HCT116 (cell line): ENCODE results near the gene UBE2R2.

ENCODE experiments used
- CBX3 ChIP-seq: IDR thresholded peaks from 2 replicates; pipeline ENCODE4 v1.6.1; 2012; ENCODE audit warnings: low read depth
- CEBPB ChIP-seq: IDR thresholded peaks from 2 replicates; pipeline ENCODE4 v1.6.1; 2012; ENCODE audit warnings: low read depth
- EGR1 ChIP-seq: IDR thresholded peaks from 2 replicates; pipeline ENCODE4 v1.6.1; 2012; ENCODE audit warnings: low read depth
- JUND ChIP-seq: IDR thresholded peaks from 2 replicates; pipeline ENCODE4 v1.6.1; 2012
- POLR2A ChIP-seq: IDR thresholded peaks from 2 replicates; pipeline ENCODE4 v1.7.0; 2011; ENCODE audit warnings: borderline replicate concordance; ENCODE audit not compliant: insufficient read depth, insufficient read length; ENCODE audit errors: extremely low read depth
- POLR2AphosphoS5 ChIP-seq: IDR thresholded peaks from 2 replicates; pipeline ENCODE4 v1.6.1; 2011; ENCODE audit warnings: mild to moderate bottlenecking, low read depth, low read length, moderate library complexity
- RAD21 ChIP-seq: IDR thresholded peaks from 2 replicates; pipeline ENCODE4 v1.6.1; 2012; ENCODE audit warnings: low read depth, mild to moderate bottlenecking
- SIN3A ChIP-seq: IDR thresholded peaks from 2 replicates; pipeline ENCODE4 v1.6.1; 2012; ENCODE audit warnings: low read depth
- TCF7L2 ChIP-seq: IDR thresholded peaks from 2 replicates; pipeline ENCODE4 v1.7.0; 2011; ENCODE audit warnings: borderline replicate concordance, inconsistent platforms; ENCODE audit not compliant: insufficient read depth, insufficient read length; ENCODE audit errors: extremely low read depth
- YY1 ChIP-seq: IDR thresholded peaks from 2 replicates; pipeline ENCODE4 v1.6.1; 2011; ENCODE audit warnings: low read length, low read depth, moderate library complexity, mild to moderate bottlenecking; ENCODE audit not compliant: insufficient replicate concordance; ENCODE audit errors: extremely low read depth
- TF ChIP-seq, protein P1 (sequence below), 3 experiments: fragments of 200-600 bp in 1 of 3; sonication (generic) in 1 of 3; IDR thresholded peaks in 2 of 3; conservative IDR thresholded peaks in 1 of 3; 2 replicates each; pipeline ENCODE4 v1.5.1; 2012 to 2017; ENCODE audit warnings: low read depth in 2 of 3, low read length in 2 of 3, antibody characterized with exemption in 1 of 3, borderline replicate concordance in 1 of 3, control low read depth in 1 of 3, mild to moderate bottlenecking in 1 of 3, mixed read lengths in 1 of 3, mixed run types in 1 of 3, moderate library complexity in 1 of 3; ENCODE audit not compliant: insufficient read depth in 1 of 3
- TF ChIP-seq, protein P2 (sequence below): IDR thresholded peaks from 2 replicates; pipeline ENCODE4 v1.6.1; 2012

- TF ChIP-seq, protein P1, sequence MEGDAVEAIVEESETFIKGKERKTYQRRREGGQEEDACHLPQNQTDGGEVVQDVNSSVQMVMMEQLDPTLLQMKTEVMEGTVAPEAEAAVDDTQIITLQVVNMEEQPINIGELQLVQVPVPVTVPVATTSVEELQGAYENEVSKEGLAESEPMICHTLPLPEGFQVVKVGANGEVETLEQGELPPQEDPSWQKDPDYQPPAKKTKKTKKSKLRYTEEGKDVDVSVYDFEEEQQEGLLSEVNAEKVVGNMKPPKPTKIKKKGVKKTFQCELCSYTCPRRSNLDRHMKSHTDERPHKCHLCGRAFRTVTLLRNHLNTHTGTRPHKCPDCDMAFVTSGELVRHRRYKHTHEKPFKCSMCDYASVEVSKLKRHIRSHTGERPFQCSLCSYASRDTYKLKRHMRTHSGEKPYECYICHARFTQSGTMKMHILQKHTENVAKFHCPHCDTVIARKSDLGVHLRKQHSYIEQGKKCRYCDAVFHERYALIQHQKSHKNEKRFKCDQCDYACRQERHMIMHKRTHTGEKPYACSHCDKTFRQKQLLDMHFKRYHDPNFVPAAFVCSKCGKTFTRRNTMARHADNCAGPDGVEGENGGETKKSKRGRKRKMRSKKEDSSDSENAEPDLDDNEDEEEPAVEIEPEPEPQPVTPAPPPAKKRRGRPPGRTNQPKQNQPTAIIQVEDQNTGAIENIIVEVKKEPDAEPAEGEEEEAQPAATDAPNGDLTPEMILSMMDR (IDR thresholded peaks at IDR 0.05 in 2 of 3, conservative IDR thresholded peaks at IDR 0.05 in 1 of 3; ENCODE audit: borderline replicate concordance in 1 of 3, insufficient read depth in 1 of 3, low read depth in 2 of 3, low read length in 2 of 3): no peak
- no peak for TF ChIP-seq POLR2A
- TF ChIP-seq POLR2AphosphoS5: no peak
- no peak for TF ChIP-seq RAD21
- TF ChIP-seq JUND: no peak
- no peak for TF ChIP-seq EGR1
- no peak for TF ChIP-seq YY1
- TF ChIP-seq CBX3: no peak
- no peak for TF ChIP-seq SIN3A
- TF ChIP-seq, protein P2, sequence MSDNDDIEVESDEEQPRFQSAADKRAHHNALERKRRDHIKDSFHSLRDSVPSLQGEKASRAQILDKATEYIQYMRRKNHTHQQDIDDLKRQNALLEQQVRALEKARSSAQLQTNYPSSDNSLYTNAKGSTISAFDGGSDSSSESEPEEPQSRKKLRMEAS: no peak
- TF ChIP-seq CEBPB: no peak
- no peak for TF ChIP-seq TCF7L2
Measured at GRCh38 chr9:33861917-33862453, 45.0 kb downstream of the UBE2R2 start.
